EH (cell line): ENCODE data around the gene ANKS1B.

Source experiments
- DNase-seq: peaks from one replicate; pipeline ENCODE4 v3.0.0-alpha.2; 2015; ENCODE audit warnings: low read depth

ANKS1B gene

GRCh38 chr12:99192489-99192888 is 792.2 kb downstream of the ANKS1B start:
- DNase-seq, result no peak

GRCh38 chr12:99176871-99177270 is 807.9 kb downstream of the ANKS1B start:
- no peak for DNase-seq

- DNase-seq, result no peak
These were observed 814.3 kb downstream of the ANKS1B start for GRCh38 chr12:99170461-99170860.

- no peak for DNase-seq
These were observed 814.7 kb downstream of the ANKS1B start for GRCh38 chr12:99170037-99170436.

- no peak for DNase-seq
These were observed 826.8 kb downstream of the ANKS1B start for GRCh38 chr12:99157946-99158345.

- DNase-seq, result no peak
These were observed 829.8 kb downstream of the ANKS1B start for GRCh38 chr12:99154983-99155336.

GRCh38 chr12:99154216-99154982 is 830.3 kb downstream of the ANKS1B start:
- DNase-seq, result no peak

GRCh38 chr12:99153293-99153692 is 831.4 kb downstream of the ANKS1B start:
- no peak for DNase-seq

- no peak for DNase-seq
These were observed 832.4 kb downstream of the ANKS1B start for GRCh38 chr12:99152337-99152736.

- no peak for DNase-seq
These were observed 833.0 kb downstream of the ANKS1B start for GRCh38 chr12:99151744-99152143.

GRCh38 chr12:99147130-99147529 is 837.6 kb downstream of the ANKS1B start:
- DNase-seq, result no peak

GRCh38 chr12:99146730-99147129 is 838.0 kb downstream of the ANKS1B start:
- no peak for DNase-seq

- no peak for DNase-seq
These were observed 838.6 kb downstream of the ANKS1B start for GRCh38 chr12:99146185-99146584.

GRCh38 chr12:99142651-99143050 is 842.1 kb downstream of the ANKS1B start:
- DNase-seq, result no peak

GRCh38 chr12:99140017-99140720 is 844.6 kb downstream of the ANKS1B start:
- DNase-seq, result no peak

GRCh38 chr12:99138393-99138792 is 846.3 kb downstream of the ANKS1B start:
- no peak for DNase-seq

GRCh38 chr12:99137124-99137855 is 847.4 kb downstream of the ANKS1B start:
- no peak for DNase-seq

- DNase-seq, result no peak
These were observed 848.2 kb downstream of the ANKS1B start for GRCh38 chr12:99136516-99136915.

- DNase-seq, result no peak
These were observed 849.4 kb downstream of the ANKS1B start for GRCh38 chr12:99135376-99135775.

GRCh38 chr12:99133401-99133800 is 851.3 kb downstream of the ANKS1B start:
- no peak for DNase-seq

GRCh38 chr12:99131751-99132199 is 853.0 kb downstream of the ANKS1B start:
- DNase-seq, result no peak

- DNase-seq, result no peak
These were observed 853.8 kb downstream of the ANKS1B start for GRCh38 chr12:99130808-99131553.
